IMR-90 (cell line): ENCODE results near the gene SLC26A6. TPM values are rescaled to one million over a fixed set of nuclear protein-coding genes. Genes with fewer than 3 reads are reported as not detected.

Experiments
- ATAC-seq: fragments of 200-7000 bp; cut with Tn5 transposase; 2 replicates; pipeline ENCODE4 v1.9.1; 2020; ENCODE audit warnings: low read depth, mild to moderate bottlenecking, moderate library complexity
- BruUV-seq: library from RNA; stranded (reverse); fragments of 400-500 nt; replicated peaks from 2 replicates; lab custom pipeline; 2021; lab: Mats Ljungman, UMichigan
- CTCF ChIA-PET: fragments of 300-600 bp; formaldehyde crosslinking; extraction: SDS; loops from one replicate; lab custom pipeline; 2021; ENCODE audit warnings: antibody characterized with exemption; lab: Yijun Ruan, JAX
- POLR2A ChIA-PET: fragments of 300-600 bp; sonication (Branson Sonifier 250); formaldehyde crosslinking; loops from one replicate; lab custom pipeline; 2022; ENCODE audit warnings: antibody characterized with exemption; ENCODE audit not compliant: unreplicated experiment; lab: Charles Lee
- DNase-seq: peaks from one replicate; pipeline ENCODE4 v3.0.0; 2013
- H2AFZ ChIP-seq: replicated peaks from 2 replicates; pipeline ENCODE3; 2013; ENCODE audit warnings: low read length, mild to moderate bottlenecking; ENCODE audit not compliant: poor library complexity
- H2AK5ac ChIP-seq: 2 replicates; pipeline ENCODE4 v1.6.1; 2013; ENCODE audit warnings: low read depth, low read length, inconsistent platforms
- H2AK9ac ChIP-seq: replicated peaks from 2 replicates; pipeline ENCODE3; 2013; ENCODE audit warnings: mild to moderate bottlenecking, low read depth, low read length, moderate library complexity; ENCODE audit not compliant: poor library complexity
- H2BK120ac ChIP-seq: 2 replicates; pipeline ENCODE4 v1.6.1; 2013; ENCODE audit warnings: low read depth, low read length, inconsistent platforms
- H2BK15ac ChIP-seq: 3 replicates; pipeline ENCODE4 v1.6.1; 2013; ENCODE audit warnings: low read depth, low read length, inconsistent platforms
- H2BK20ac ChIP-seq: 2 replicates; pipeline ENCODE4 v1.6.1; 2013; ENCODE audit warnings: low read depth, mild to moderate bottlenecking, inconsistent platforms, low read length, moderate library complexity
- H2BK5ac ChIP-seq: 2 replicates; pipeline ENCODE4 v1.6.1; 2013; ENCODE audit warnings: mild to moderate bottlenecking, low read depth, low read length, inconsistent platforms; ENCODE audit not compliant: poor library complexity, severe bottlenecking
- H3K14ac ChIP-seq: replicated peaks from 2 replicates; pipeline ENCODE4 v1.6.1; 2013; ENCODE audit warnings: low read depth, low read length, inconsistent platforms
- H3K18ac ChIP-seq: 2 replicates; pipeline ENCODE4 v1.6.1; 2013; ENCODE audit warnings: low read depth, low read length, control low read depth
- H3K23ac ChIP-seq: 2 replicates; pipeline ENCODE4 v1.6.1; 2013; ENCODE audit warnings: low read depth, low read length, inconsistent platforms
- H3K27ac ChIP-seq: 2 replicates; pipeline ENCODE4 v1.5.1; 2013; ENCODE audit warnings: mild to moderate bottlenecking, control low read depth, low read length; ENCODE audit not compliant: insufficient read depth
- H3K27me3 ChIP-seq: 2 replicates; pipeline ENCODE4 v1.6.1; 2013; ENCODE audit warnings: low read length; ENCODE audit not compliant: control insufficient read depth, insufficient read depth
- H3K36me3 ChIP-seq: 2 replicates; pipeline ENCODE4 v1.6.1; 2013; ENCODE audit warnings: low read length, mixed read lengths; ENCODE audit not compliant: control insufficient read depth, insufficient read depth
- H3K4ac ChIP-seq: 2 replicates; pipeline ENCODE4 v1.6.1; 2013; ENCODE audit warnings: low read depth, low read length, inconsistent platforms
- H3K4me1 ChIP-seq: 2 replicates; pipeline ENCODE4 v1.6.1; 2013; ENCODE audit warnings: low read length, mixed read lengths; ENCODE audit not compliant: control insufficient read depth, insufficient read depth
- H3K4me2 ChIP-seq: 2 replicates; pipeline ENCODE4 v1.6.1; 2013; ENCODE audit warnings: low read depth, mild to moderate bottlenecking, control low read depth, low read length, moderate library complexity
- H3K4me3 ChIP-seq: 2 replicates; pipeline ENCODE4 v1.5.1; 2013; ENCODE audit warnings: low read depth, mild to moderate bottlenecking, control low read depth, low read length, moderate library complexity; ENCODE audit not compliant: insufficient read depth
- H3K56ac ChIP-seq: 2 replicates; pipeline ENCODE4 v1.6.1; 2013; ENCODE audit warnings: low read length, inconsistent platforms; ENCODE audit not compliant: insufficient read depth; ENCODE audit errors: extremely low read depth
- H3K79me1 ChIP-seq, 2 experiments: 2 replicates each; pipeline ENCODE4 v1.6.1; 2013; ENCODE audit warnings: low read length in 2 of 2, inconsistent platforms in 1 of 2, low read depth in 1 of 2
- H3K9ac ChIP-seq: 2 replicates; pipeline ENCODE4 v1.6.1; 2013; ENCODE audit warnings: low read depth, low read length, control low read depth
- H3K9me1 ChIP-seq: 2 replicates; pipeline ENCODE4 v1.6.1; 2013; ENCODE audit warnings: low read length, inconsistent platforms; ENCODE audit not compliant: insufficient read depth
- H3K9me3 ChIP-seq: 2 replicates; pipeline ENCODE4 v1.6.1; 2013; ENCODE audit warnings: low read length; ENCODE audit not compliant: control insufficient read depth, insufficient read depth
- H4K20me1 ChIP-seq: 2 replicates; pipeline ENCODE4 v1.6.1; 2013; ENCODE audit warnings: low read length, inconsistent platforms; ENCODE audit not compliant: insufficient read depth
- H4K5ac ChIP-seq: 2 replicates; pipeline ENCODE4 v1.6.1; 2013; ENCODE audit warnings: mild to moderate bottlenecking, low read depth, low read length, control low read depth
- H4K8ac ChIP-seq, 2 experiments: 2 replicates each; pipeline ENCODE4 v1.6.1; 2013; ENCODE audit warnings: low read depth in 2 of 2, low read length in 2 of 2, control low read depth in 1 of 2, inconsistent platforms in 1 of 2
- H4K91ac ChIP-seq: 2 replicates; pipeline ENCODE4 v1.6.1; 2013; ENCODE audit warnings: low read depth, low read length, inconsistent platforms; ENCODE audit not compliant: insufficient read depth
- CTCF ChIP-seq: conservative IDR thresholded peaks from 2 replicates; pipeline ENCODE4 v1.5.1; 2012; ENCODE audit warnings: mild to moderate bottlenecking, low read depth, low read length, improper control_type of control experiment
- MAFK ChIP-seq: IDR thresholded peaks from 2 replicates; pipeline ENCODE4 v1.6.1; 2012; ENCODE audit warnings: low read depth, low read length, improper control_type of control experiment
- MAZ ChIP-seq: IDR thresholded peaks from 2 replicates; pipeline ENCODE4 v1.6.1; 2012; ENCODE audit warnings: low read depth, mild to moderate bottlenecking, low read length, improper control_type of control experiment, moderate library complexity, borderline replicate concordance
- NFE2L2 ChIP-seq: fragments of 150-350 bp; IDR thresholded peaks from 2 replicates; pipeline ENCODE4 v1.6.1; 2016; ENCODE audit warnings: low read depth, mild to moderate bottlenecking, low read length
- WGBS, 2 experiments: methylation state at CpG; one replicate each; pipeline versions ENCODE4 v1.1.5 to v1.1.7; 2013; ENCODE audit warnings: missing lambda C conversion rate in 2 of 2; ENCODE audit not compliant: insufficient read length in 1 of 2; ENCODE audit errors: extremely low coverage in 2 of 2; 5-methylcytosine and 5-hydroxymethylcytosine counted together
- dilution Hi-C: fragments of 300-500 bp; cut with HindIII; formaldehyde crosslinking; loops from one replicate; pipeline ENCODE4 v1.14.3; 2018; ENCODE audit warnings: low sequenced_read_pairs; ENCODE audit not compliant: unreplicated experiment
- in situ Hi-C: fragments of 300-500 bp; cut with MboI; formaldehyde crosslinking; loops from 3 replicates; pipeline ENCODE4 v1.14.3; 2019; ENCODE audit warnings: low sequenced_read_pairs, inconsistent platforms, mixed read lengths
- intact Hi-C: fragments of 100-400 bp; cut with micrococcal nuclease; formaldehyde crosslinking; loops from 2 replicates; pipeline ENCODE4 v1.10.0; 2022
- polyA plus RNA-seq, 3 experiments: library from polyadenylated mRNA; depleted of rRNA; stranded (reverse); fragments of >200 nt; gene quantifications; 2 replicates each; pipeline ENCODE4 v1.2.3, GENCODE V29; 2012; ENCODE audit warnings: low replicate concordance in 1 of 3
- total RNA-seq: library from RNA; depleted of rRNA; stranded (reverse); fragments of >200 nt; gene quantifications from 2 replicates; pipeline ENCODE4 v1.2.3, GENCODE V29; 2012

Gene SLC26A6
- total and polyA plus RNA-seq, 2 of the 4 experiments (the other 2 are of a cell fraction) = 11.8 to 34.3 TPM

- TF ChIP-seq MAFK = no peak
- no peak for TF ChIP-seq NFE2L2
- no peak for TF ChIP-seq MAZ
Observed at GRCh38 chr3:48684054-48684349, 48.7 kb upstream of the SLC26A6 start (continued).

DNA sequence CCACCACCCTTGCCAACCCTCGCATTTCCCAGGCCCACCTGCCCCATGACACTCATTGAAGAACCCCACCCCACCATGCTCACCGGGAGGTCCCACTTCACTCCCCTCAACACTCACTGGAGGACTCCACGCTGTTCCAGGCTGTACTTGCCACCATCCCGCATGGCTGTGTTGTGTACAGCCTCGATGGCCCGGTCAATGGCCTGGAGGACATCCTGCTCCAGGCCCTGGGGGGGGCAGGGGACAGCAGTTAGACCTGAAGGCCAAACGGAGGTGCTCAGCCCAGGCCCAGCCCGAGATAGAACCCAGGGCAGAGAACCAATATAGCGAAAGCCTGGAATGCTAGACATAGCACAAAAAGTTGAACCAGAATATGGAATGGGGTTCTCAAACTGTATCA lies 47.5 kb upstream of the SLC26A6 start:
- H3K27me3 ChIP-seq = no peaks in the 10 kb centered on the region
- H2AK5ac ChIP-seq = peak overlapping the region; percentile 70
- H3K9me3 ChIP-seq = no peaks in the 10 kb centered on the region
- H2BK120ac ChIP-seq = peak overlapping the region; percentile 22; the same call in 1 of the 2 replicates
- H3K18ac ChIP-seq = no peak overlapping the region
- H3K23ac ChIP-seq = peak overlapping the region; percentile 37; the same call in 1 of the 2 replicates
- H3K27ac ChIP-seq = peak overlapping the region; percentile 57; the same call in 1 of the 2 replicates
- no peak overlapping the region for H3K4me3 ChIP-seq
- H3K4ac ChIP-seq = peak overlapping the region; percentile 54; the same call in 1 of the 2 replicates
- no peak overlapping the region for H2AFZ ChIP-seq
- POLR2A ChIA-PET = no interaction called here
- H3K79me1 ChIP-seq = peaks cover 22 to 76% of the 10 kb centered on the region in 2 experiments
- DNase-seq (no peak), ATAC-seq (no peak)
- in situ Hi-C loops = no loop called here
- H2BK5ac ChIP-seq = peak overlapping the region; percentile 30
- no peak overlapping the region for H2BK20ac ChIP-seq
- H2BK15ac ChIP-seq = peak overlapping the region; percentile 53; the same call in 1 of the 3 replicates
- BruUV-seq = no TSS peak
- dilution Hi-C loops = no loop called here
- H3K14ac ChIP-seq = no peak overlapping the region; the same call in 1 of the 2 replicates
- WGBS, 2 experiments = 93% methylated on average over 4 of the region's 9 CpGs; no CpG with 5 or more reads in 1 of the 2 experiments
- intact Hi-C loops = no loop called here
- CTCF ChIA-PET = interaction anchor here (0.5 kb wide), 1 partner anchor 56 kb away, joined by 3 read pairs; no protein-coding TSS in a partner anchor
- peak overlapping the region in 1 of 2 experiments; percentile 57; a peak in 1 of 4 replicates for H4K8ac ChIP-seq
- H3K4me2 ChIP-seq = peak overlapping the region; percentile 84
- H3K56ac ChIP-seq = no peak overlapping the region
- H2AK9ac ChIP-seq = peak overlapping the region; percentile 79
- H3K9ac ChIP-seq = no peak overlapping the region
- 0 out of 2 replicates have a peak overlapping the region, but pooled peaks have one; percentile 50 for H4K5ac ChIP-seq
- peaks cover 58% of the 10 kb centered on the region for H3K9me1 ChIP-seq
- peaks cover 54% of the 10 kb centered on the region for H3K36me3 ChIP-seq
- H4K91ac ChIP-seq = peak overlapping the region; percentile 14; the same call in 1 of the 2 replicates
- peaks cover 32% of the 10 kb centered on the region for H4K20me1 ChIP-seq
- no peak for TF ChIP-seq CTCF
- peaks cover 48% of the 10 kb centered on the region for H3K4me1 ChIP-seq
